ENCODE data around the gene PLK5. TPM values are rescaled to one million over a fixed set of nuclear protein-coding genes. Genes with fewer than 3 reads are reported as not detected.

PLK5 gene
- total and polyA plus RNA-seq, 2 donors (not counting 1 experiment from before 2014, with no cell fraction given): not detected

GRCh38 chr19:1505991-1506881, 17.6 kb upstream of the PLK5 start:
- CTCF ChIA-PET: interaction anchor here (0.8 kb wide), 1 partner anchor 15 kb away, joined by 3 read pairs; the partner anchor contains the start of gene REEP6

More at GRCh38 chr19:1505991-1506881, 17.6 kb upstream of the PLK5 start:
- peak overlapping the region; percentile 14 for H3K4me3 Mint-ChIP-seq
- H3K36me3 ChIP-seq (replicated peaks in 1 of 2; ENCODE audit: control extremely low read depth in 1 of 2, control insufficient read depth in 1 of 2, extremely low read depth in 1 of 2, insufficient read depth in 2 of 2, low read length in 1 of 2): no peaks in the 10 kb centered on the region
- no peak overlapping the region for H3K4me3 ChIP-seq (ENCODE audit: control extremely low read depth in 1 of 5, extremely low read depth in 1 of 5, insufficient read depth in 1 of 5, low read depth in 2 of 5, low read length in 4 of 5)
- H3K9me3 Mint-ChIP-seq (ENCODE audit: insufficient read depth): no peaks in the 10 kb centered on the region
- POLR2A ChIA-PET: no interaction called here
- H3K9me3 ChIP-seq (ENCODE audit: control extremely low read depth in 1 of 3, control insufficient read depth in 2 of 3, insufficient read depth in 1 of 3, low read length in 2 of 3): peaks cover 0 to 58% (median 7%) of the 10 kb centered on the region in 3 donors
- no peak overlapping the region for H2AFZ ChIP-seq (ENCODE audit: insufficient read depth, low read depth, low read length, poor library complexity, severe bottlenecking)
- peaks cover 38% of the 10 kb centered on the region for H3K27me3 Mint-ChIP-seq
- H3K9ac ChIP-seq (ENCODE audit: low read length): no peak overlapping the region
- no peak overlapping the region for H3K4me2 ChIP-seq (replicated peaks; ENCODE audit: low read depth, low read length, poor library complexity, severe bottlenecking)
- no peak for ATAC-seq (ENCODE audit: low read depth)
- H3K27ac ChIP-seq (ENCODE audit: low read length in 2 of 2): no peak overlapping the region
- H4K20me1 ChIP-seq (ENCODE audit: control insufficient read depth, insufficient read depth, low read length, poor library complexity, severe bottlenecking): no peaks in the 10 kb centered on the region
- peaks cover 16 to 21% of the 10 kb centered on the region in 2 donors for H3K4me1 ChIP-seq (ENCODE audit: control insufficient read depth in 2 of 2, insufficient read depth in 2 of 2, low read length in 2 of 2)
- no peak for DNase-seq
- H3K27me3 ChIP-seq (replicated peaks in 1 of 4; ENCODE audit: control extremely low read depth in 1 of 4, control insufficient read depth in 3 of 4, insufficient read depth in 4 of 4, low read length in 3 of 4): peaks cover 0 to 78% (median 18%) of the 10 kb centered on the region in 4 experiments
- 91% methylated on average over 38 of the region's 45 CpGs for WGBS (ENCODE audit: insufficient coverage)
- intact Hi-C loops (cut with micrococcal nuclease): no loop called here
- no peaks in the 10 kb centered on the region for H3K79me2 ChIP-seq (ENCODE audit: control insufficient read depth, insufficient read depth, low read length)
- TF ChIP-seq CTCF (IDR thresholded peaks at IDR 0.05) (no peak), EZH2 (IDR thresholded peaks at IDR 0.05; ENCODE audit: borderline replicate concordance, insufficient read depth, low read depth, low read length, poor library complexity, severe bottlenecking) (no peak)
- H3K27ac Mint-ChIP-seq: no peak overlapping the region
- peaks cover 10% of the 10 kb centered on the region for H3K4me1 Mint-ChIP-seq
